Keratinocyte (primary cell): ENCODE measurements around the gene TIMM10. TPM values are rescaled to one million over a fixed set of nuclear protein-coding genes. Genes with fewer than 3 reads are reported as not detected.

ENCODE experiments used
- DNase-seq: peaks from one replicate; pipeline ENCODE4 v3.0.0-alpha.2; 2011; ENCODE audit warnings: low read depth, missing footprints, low spot score
- FAIRE-seq: peaks from 2 replicates; lab custom pipeline; 2011; peaks lifted over from hg19 to GRCh38; lab: Jason Lieb, UNC
- H2AFZ ChIP-seq: 2 replicates; pipeline ENCODE4 v1.6.0; 2012; ENCODE audit warnings: low read length, control low read depth, inconsistent platforms; ENCODE audit not compliant: control insufficient read depth
- H3K27ac ChIP-seq: 2 replicates; pipeline ENCODE4 v1.5.1; 2011; ENCODE audit warnings: low read length; ENCODE audit not compliant: control insufficient read depth, insufficient read depth
- H3K27me3 ChIP-seq: 3 replicates; pipeline ENCODE4 v1.6.0; 2011; ENCODE audit warnings: low read length; ENCODE audit not compliant: control insufficient read depth, insufficient read depth; ENCODE audit errors: extremely low read depth
- H3K36me3 ChIP-seq, 2 experiments: 2 replicates in 1 of 2; 3 replicates in 1 of 2; pipeline ENCODE4 v1.5.1; 2011; ENCODE audit warnings: low read length in 2 of 2, mild to moderate bottlenecking in 1 of 2; ENCODE audit not compliant: control insufficient read depth in 2 of 2, insufficient read depth in 2 of 2; ENCODE audit errors: extremely low read depth in 1 of 2
- H3K4me1 ChIP-seq: 3 replicates; pipeline ENCODE4 v1.5.1; 2011; ENCODE audit warnings: low read length; ENCODE audit not compliant: control insufficient read depth, insufficient read depth; ENCODE audit errors: extremely low read depth
- H3K4me2 ChIP-seq: 3 replicates; pipeline ENCODE4 v1.6.0; 2011; ENCODE audit warnings: low read depth, low read length; ENCODE audit not compliant: control insufficient read depth, insufficient read depth; ENCODE audit errors: extremely low read depth
- H3K4me3 ChIP-seq, 3 experiments: fragments of 200-600 bp in 1 of 3; sonication (generic) in 1 of 3; 2 replicates in 2 of 3; 3 replicates in 1 of 3; pipeline ENCODE4 v1.5.1; 2011 to 2016; ENCODE audit warnings: low read length in 3 of 3, mild to moderate bottlenecking in 3 of 3, control low read depth in 2 of 3, inconsistent platforms in 1 of 3, low read depth in 1 of 3, mixed read lengths in 1 of 3, mixed run types in 1 of 3, moderate library complexity in 1 of 3; ENCODE audit not compliant: control insufficient read depth in 2 of 3, insufficient read depth in 2 of 3; ENCODE audit errors: extremely low read depth in 1 of 3
- H3K79me2 ChIP-seq: 2 replicates; pipeline ENCODE4 v1.6.0; 2012; ENCODE audit warnings: low read length; ENCODE audit not compliant: control insufficient read depth, insufficient read depth
- H3K9ac ChIP-seq: 3 replicates; pipeline ENCODE4 v1.6.0; 2011; ENCODE audit warnings: low read length; ENCODE audit not compliant: control insufficient read depth, insufficient read depth; ENCODE audit errors: extremely low read depth
- H3K9me1 ChIP-seq: 3 replicates; pipeline ENCODE4 v1.6.0; 2011; ENCODE audit warnings: low read length; ENCODE audit not compliant: control insufficient read depth, insufficient read depth; ENCODE audit errors: extremely low read depth
- H3K9me3 ChIP-seq: 2 replicates; pipeline ENCODE4 v1.5.1; 2012; ENCODE audit warnings: low read depth, low read length; ENCODE audit not compliant: control insufficient read depth
- H4K20me1 ChIP-seq: 3 replicates; pipeline ENCODE4 v1.6.0; 2011; ENCODE audit warnings: low read length; ENCODE audit not compliant: control insufficient read depth, insufficient read depth; ENCODE audit errors: extremely low read depth
- EZH2 ChIP-seq: IDR thresholded peaks from one replicate; pipeline ENCODE4 v1.6.1; 2012; ENCODE audit warnings: inconsistent platforms, mild to moderate bottlenecking, low read length, moderate library complexity
- dilution Hi-C: fragments of 300-500 bp; cut with MboI; formaldehyde crosslinking; loops from one replicate; pipeline ENCODE4 v1.7.0; 2020; ENCODE audit warnings: low sequenced_read_pairs; ENCODE audit not compliant: extremely low pct_ligation_motif_present
- polyA plus RNA-seq, 5 experiments: library from polyadenylated mRNA; depleted of rRNA in 3 of 5; stranded (reverse) in 3 of 5; stranded (forward) in 1 of 5; unstranded in 1 of 5; fragments of >200 nt; gene quantifications; 1 replicate in 1 of 5; 2 replicates in 3 of 5; 3 replicates in 1 of 5; pipeline versions ENCODE4 v1.2.1 to v1.2.3, GENCODE V29; 2011 to 2012; ENCODE audit warnings: missing spikeins in 2 of 5, low read depth in 1 of 5, low replicate concordance in 1 of 5
- TF ChIP-seq, protein P1 (sequence below), 3 experiments: IDR thresholded peaks in 1 of 3; conservative IDR thresholded peaks in 1 of 3; optimal IDR thresholded peaks in 1 of 3; 2 replicates in 2 of 3; 3 replicates in 1 of 3; pipeline versions ENCODE3 to v1.5.1; 2011; ENCODE audit warnings: low read length in 3 of 3, mild to moderate bottlenecking in 3 of 3, moderate library complexity in 2 of 3, control low read depth in 1 of 3, inconsistent platforms in 1 of 3; ENCODE audit not compliant: insufficient read depth in 2 of 3; ENCODE audit errors: extremely low read depth in 1 of 3

The TIMM10 gene
- polyA plus RNA-seq, 1 donor (not counting 4 experiments of a cell fraction or from before 2014, with no cell fraction given): 92.2 TPM

- Histone ChIP-seq H3K9ac (no peak overlapping the region), H3K9me1 (no peaks in the 10 kb centered on the region), H3K79me2 (no peaks in the 10 kb centered on the region), H3K4me1 (peaks cover 5% of the 10 kb centered on the region), H3K36me3 (no peaks in the 10 kb centered on the region), H2AFZ (no peak overlapping the region), H3K9me3 (no peaks in the 10 kb centered on the region), H3K4me2 (no peak overlapping the region), H3K27me3 (no peaks in the 10 kb centered on the region), H3K4me3 (no peak overlapping the region), H4K20me1 (no peaks in the 10 kb centered on the region), H3K27ac (no peak overlapping the region)
- DNase-seq: no peak
- dilution Hi-C loops: no loop called here
- FAIRE-seq: no peak
- TF ChIP-seq EZH2: no peak
- TF ChIP-seq, protein P1, sequence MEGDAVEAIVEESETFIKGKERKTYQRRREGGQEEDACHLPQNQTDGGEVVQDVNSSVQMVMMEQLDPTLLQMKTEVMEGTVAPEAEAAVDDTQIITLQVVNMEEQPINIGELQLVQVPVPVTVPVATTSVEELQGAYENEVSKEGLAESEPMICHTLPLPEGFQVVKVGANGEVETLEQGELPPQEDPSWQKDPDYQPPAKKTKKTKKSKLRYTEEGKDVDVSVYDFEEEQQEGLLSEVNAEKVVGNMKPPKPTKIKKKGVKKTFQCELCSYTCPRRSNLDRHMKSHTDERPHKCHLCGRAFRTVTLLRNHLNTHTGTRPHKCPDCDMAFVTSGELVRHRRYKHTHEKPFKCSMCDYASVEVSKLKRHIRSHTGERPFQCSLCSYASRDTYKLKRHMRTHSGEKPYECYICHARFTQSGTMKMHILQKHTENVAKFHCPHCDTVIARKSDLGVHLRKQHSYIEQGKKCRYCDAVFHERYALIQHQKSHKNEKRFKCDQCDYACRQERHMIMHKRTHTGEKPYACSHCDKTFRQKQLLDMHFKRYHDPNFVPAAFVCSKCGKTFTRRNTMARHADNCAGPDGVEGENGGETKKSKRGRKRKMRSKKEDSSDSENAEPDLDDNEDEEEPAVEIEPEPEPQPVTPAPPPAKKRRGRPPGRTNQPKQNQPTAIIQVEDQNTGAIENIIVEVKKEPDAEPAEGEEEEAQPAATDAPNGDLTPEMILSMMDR (optimal IDR thresholded peaks at IDR 0.05 in 1 of 3, IDR thresholded peaks at IDR 0.05 in 1 of 3, conservative IDR thresholded peaks at IDR 0.05 in 1 of 3; ENCODE audit: extremely low read depth in 1 of 3, insufficient read depth in 2 of 3, low read length in 3 of 3): no peak
Observed at GRCh38 chr11:57504511-57504910, 26.0 kb downstream of the TIMM10 start.

DNA sequence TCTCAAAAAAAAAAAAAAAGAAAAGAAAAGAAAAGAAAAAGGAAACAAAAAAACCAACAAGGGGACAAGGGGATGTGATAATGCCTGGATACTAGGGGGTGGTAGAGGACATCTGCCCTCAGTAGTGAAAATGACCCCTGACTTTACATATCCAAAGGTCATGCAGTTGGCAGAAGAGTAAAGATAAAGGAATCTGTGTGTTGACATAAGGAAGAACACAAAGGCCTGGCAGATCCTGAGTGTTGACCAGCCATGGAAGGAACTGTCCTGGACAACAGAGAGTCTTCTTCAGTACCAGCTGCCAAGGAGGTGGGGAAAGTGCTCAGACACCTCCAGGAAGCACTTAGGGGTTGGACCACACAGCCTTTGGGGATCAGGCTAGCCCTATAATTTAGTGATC is 27.7 kb downstream of the TIMM10 start:
- no peaks in the 10 kb centered on the region for H3K36me3 ChIP-seq
- FAIRE-seq: no peak

More for the DNA sequence above, 27.7 kb downstream of the TIMM10 start:
- Histone ChIP-seq H3K4me2 (no peak overlapping the region), H3K79me2 (no peaks in the 10 kb centered on the region), H3K4me1 (peaks cover 9% of the 10 kb centered on the region), H3K9ac (no peak overlapping the region), H4K20me1 (no peaks in the 10 kb centered on the region), H3K9me3 (no peaks in the 10 kb centered on the region), H3K9me1 (no peaks in the 10 kb centered on the region), H2AFZ (no peak overlapping the region), H3K27me3 (no peaks in the 10 kb centered on the region), H3K27ac (no peak overlapping the region), H3K4me3 (no peak overlapping the region)
- no peak for DNase-seq
- dilution Hi-C loops: no loop called here
- TF ChIP-seq, protein P1 (optimal IDR thresholded peaks at IDR 0.05 in 1 of 3, IDR thresholded peaks at IDR 0.05 in 1 of 3, conservative IDR thresholded peaks at IDR 0.05 in 1 of 3; ENCODE audit: extremely low read depth in 1 of 3, insufficient read depth in 2 of 3, low read length in 3 of 3): no peak
- no peak for TF ChIP-seq EZH2
